Natural killer cell (primary cell): Measurements from ENCODE around the gene FTSJ3. TPM values are rescaled to one million over a fixed set of nuclear protein-coding genes. Genes with fewer than 3 reads are reported as not detected.

Experiments
- ATAC-seq, 3 donors: fragments of 150-1000 bp in 2 of 3; fragments of 200-7000 bp in 1 of 3; cut with Tn5 transposase; 1 replicate in 1 of 3; 2 replicates in 2 of 3; pipeline ENCODE4 v1.10.0; 2021; ENCODE audit warnings: mild to moderate bottlenecking in 2 of 3, moderate library complexity in 2 of 3
- DNase-seq, 2 donors: peaks; one replicate each; pipeline versions ENCODE4 v3.0.0 to v3.0.0-alpha.2; 2013 to 2021; ENCODE audit warnings: mixed read lengths in 1 of 2
- H3K27ac ChIP-seq: one replicate; pipeline ENCODE4 v1.5.1; 2013; ENCODE audit warnings: mild to moderate bottlenecking, low read length
- H3K27me3 ChIP-seq: one replicate; pipeline ENCODE4 v1.6.1; 2013; ENCODE audit warnings: low read length; ENCODE audit not compliant: control insufficient read depth, insufficient read depth
- H3K36me3 ChIP-seq: one replicate; pipeline ENCODE4 v1.6.1; 2013; ENCODE audit warnings: low read length; ENCODE audit not compliant: control insufficient read depth, insufficient read depth
- H3K4me1 ChIP-seq: one replicate; pipeline ENCODE4 v1.6.1; 2013; ENCODE audit warnings: low read length; ENCODE audit not compliant: control insufficient read depth, insufficient read depth
- H3K4me3 ChIP-seq: one replicate; pipeline ENCODE4 v1.5.1; 2013; ENCODE audit warnings: low read length
- H3K9me3 ChIP-seq: one replicate; pipeline ENCODE4 v1.6.1; 2013; ENCODE audit warnings: low read length; ENCODE audit not compliant: control insufficient read depth, insufficient read depth
- H3K27ac Mint-ChIP-seq, 2 donors: one replicate each; pipeline ENCODE4 v1.8.0; 2022; ENCODE audit warnings: mild to moderate bottlenecking in 2 of 2, mixed read lengths in 2 of 2, moderate library complexity in 1 of 2
- H3K27me3 Mint-ChIP-seq, 2 donors: one replicate each; pipeline ENCODE4 v1.8.0; 2022; ENCODE audit warnings: low read depth in 2 of 2, mixed read lengths in 2 of 2
- H3K36me3 Mint-ChIP-seq: one replicate; pipeline ENCODE4 v1.8.0; 2022; ENCODE audit warnings: mixed read lengths
- H3K4me1 Mint-ChIP-seq, 2 donors: one replicate each; pipeline ENCODE4 v1.8.0; 2022; ENCODE audit warnings: mixed read lengths in 2 of 2
- H3K4me3 Mint-ChIP-seq: one replicate; pipeline ENCODE4 v1.8.0; 2022; ENCODE audit warnings: mild to moderate bottlenecking, moderate library complexity, mixed read lengths
- H3K9me3 Mint-ChIP-seq, 2 donors: one replicate each; pipeline ENCODE4 v1.8.0; 2022; ENCODE audit warnings: mixed read lengths in 2 of 2
- WGBS: methylation state at CpG from one replicate; pipeline ENCODE4 v1.1.7; 2013; ENCODE audit warnings: missing lambda C conversion rate; ENCODE audit not compliant: insufficient coverage; 5-methylcytosine and 5-hydroxymethylcytosine counted together
- intact Hi-C: fragments of 100-400 bp; cut with micrococcal nuclease; formaldehyde crosslinking; loops from one replicate; pipeline ENCODE4 v1.14.2; 2022
- total RNA-seq, 4 donors: library from RNA; stranded (reverse); fragments of 120-200 nt in 1 of 4; gene quantifications; one replicate each; pipeline versions ENCODE4 v1.2.3 to v1.2.4, GENCODE V29; 2013 to 2022
- TF ChIP-seq, protein P1 (sequence below): fragments of 200-600 bp; IDR thresholded peaks from one replicate; pipeline ENCODE4 v1.8.0; 2022; ENCODE audit warnings: antibody characterized with exemption

Gene FTSJ3
- total RNA-seq, 3 donors from 2014 or later (not counting 1 experiment from before 2014, with no cell fraction given): 35.2 to 53.5 (median 51.6) TPM

GRCh38 chr17:63830904-63831491, 3.5 kb upstream of the FTSJ3 start:
- H3K4me1 ChIP-seq: peaks cover 41% of the 10 kb centered on the region
- peaks cover 29 to 51% of the 10 kb centered on the region in 2 donors for H3K4me1 Mint-ChIP-seq
- no peak overlapping the region for H3K4me3 Mint-ChIP-seq
- no peak overlapping the region for H3K27ac ChIP-seq
- no peak for ATAC-seq
- H3K36me3 Mint-ChIP-seq: peaks cover 7% of the 10 kb centered on the region
- intact Hi-C loops: no loop called here
- H3K9me3 Mint-ChIP-seq: no peaks in the 10 kb centered on the region
- TF ChIP-seq, protein P1, sequence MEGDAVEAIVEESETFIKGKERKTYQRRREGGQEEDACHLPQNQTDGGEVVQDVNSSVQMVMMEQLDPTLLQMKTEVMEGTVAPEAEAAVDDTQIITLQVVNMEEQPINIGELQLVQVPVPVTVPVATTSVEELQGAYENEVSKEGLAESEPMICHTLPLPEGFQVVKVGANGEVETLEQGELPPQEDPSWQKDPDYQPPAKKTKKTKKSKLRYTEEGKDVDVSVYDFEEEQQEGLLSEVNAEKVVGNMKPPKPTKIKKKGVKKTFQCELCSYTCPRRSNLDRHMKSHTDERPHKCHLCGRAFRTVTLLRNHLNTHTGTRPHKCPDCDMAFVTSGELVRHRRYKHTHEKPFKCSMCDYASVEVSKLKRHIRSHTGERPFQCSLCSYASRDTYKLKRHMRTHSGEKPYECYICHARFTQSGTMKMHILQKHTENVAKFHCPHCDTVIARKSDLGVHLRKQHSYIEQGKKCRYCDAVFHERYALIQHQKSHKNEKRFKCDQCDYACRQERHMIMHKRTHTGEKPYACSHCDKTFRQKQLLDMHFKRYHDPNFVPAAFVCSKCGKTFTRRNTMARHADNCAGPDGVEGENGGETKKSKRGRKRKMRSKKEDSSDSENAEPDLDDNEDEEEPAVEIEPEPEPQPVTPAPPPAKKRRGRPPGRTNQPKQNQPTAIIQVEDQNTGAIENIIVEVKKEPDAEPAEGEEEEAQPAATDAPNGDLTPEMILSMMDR: no peak
- H3K9me3 ChIP-seq: no peaks in the 10 kb centered on the region
- no peak for DNase-seq
- H3K36me3 ChIP-seq: peaks cover 67% of the 10 kb centered on the region
- no peak overlapping the region for H3K4me3 ChIP-seq
- no peaks in the 10 kb centered on the region for H3K27me3 ChIP-seq
- H3K27me3 Mint-ChIP-seq: no peaks in the 10 kb centered on the region
- peak overlapping the region; percentile 40 to 68 for H3K27ac Mint-ChIP-seq
- 93% methylated on average over 14 of the region's 15 CpGs for WGBS

- peaks cover 7% of the 10 kb centered on the region for H3K36me3 Mint-ChIP-seq
- TF ChIP-seq, protein P1: no peak
- Histone ChIP-seq H3K27me3 (no peaks in the 10 kb centered on the region), H3K4me1 (peaks cover 43% of the 10 kb centered on the region), H3K27ac (no peak overlapping the region), H3K4me3 (no peak overlapping the region), H3K36me3 (peaks cover 68% of the 10 kb centered on the region), H3K9me3 (no peaks in the 10 kb centered on the region)
- no peaks in the 10 kb centered on the region for H3K27me3 Mint-ChIP-seq
- intact Hi-C loops: no loop called here
- H3K27ac Mint-ChIP-seq: peak overlapping the region; percentile 40 to 68
- WGBS: over 99% methylated on average over 4 of the region's 5 CpGs
- no peaks in the 10 kb centered on the region for H3K9me3 Mint-ChIP-seq
- H3K4me1 Mint-ChIP-seq: peaks cover 32 to 53% of the 10 kb centered on the region in 2 donors
- ATAC-seq (no peak), DNase-seq (no peak)
- no peak overlapping the region for H3K4me3 Mint-ChIP-seq
Observed at GRCh38 chr17:63830278-63830677, 2.8 kb upstream of the FTSJ3 start.

GRCh38 chr17:63828936-63829335, 1.5 kb upstream of the FTSJ3 start:
- Histone ChIP-seq H3K27me3 (no peaks in the 10 kb centered on the region), H3K9me3 (no peaks in the 10 kb centered on the region), H3K4me1 (peaks cover 35% of the 10 kb centered on the region), H3K4me3 (no peak overlapping the region), H3K36me3 (peaks cover 69% of the 10 kb centered on the region), H3K27ac (no peak overlapping the region)
- no peak for ATAC-seq
- no peak for DNase-seq
- TF ChIP-seq, protein P1: no peak
- H3K9me3 Mint-ChIP-seq: no peaks in the 10 kb centered on the region
- peaks cover 30 to 53% of the 10 kb centered on the region in 2 donors for H3K4me1 Mint-ChIP-seq
- intact Hi-C loops: no loop called here
- no peaks in the 10 kb centered on the region for H3K27me3 Mint-ChIP-seq
- peaks cover 7% of the 10 kb centered on the region for H3K36me3 Mint-ChIP-seq
- H3K27ac Mint-ChIP-seq: peak overlapping the region in 1 of 2 donors; percentile 68
- no peak overlapping the region for H3K4me3 Mint-ChIP-seq
- WGBS: 98% methylated on average over 3 of the region's 3 CpGs

GRCh38 chr17:63827801-63828221, 348 bp upstream of the FTSJ3 start:
- no peaks in the 10 kb centered on the region for H3K27me3 Mint-ChIP-seq
- ATAC-seq: no peak
- H3K36me3 Mint-ChIP-seq: peaks cover 7% of the 10 kb centered on the region
- H3K27ac Mint-ChIP-seq: peak overlapping the region; percentile 96 to 99
- 7% methylated on average over 14 of the region's 19 CpGs for WGBS
- H3K4me1 Mint-ChIP-seq: peaks cover 30 to 55% of the 10 kb centered on the region in 2 donors
- Histone ChIP-seq H3K9me3 (no peaks in the 10 kb centered on the region), H3K4me3 (peak overlapping the region; percentile 78), H3K27ac (peak overlapping the region; percentile 91), H3K36me3 (peaks cover 66% of the 10 kb centered on the region), H3K4me1 (peaks cover 35% of the 10 kb centered on the region), H3K27me3 (no peaks in the 10 kb centered on the region)
- H3K9me3 Mint-ChIP-seq: no peaks in the 10 kb centered on the region
- no peak for DNase-seq
- intact Hi-C loops: loop anchor here (1.0 to 2.0 kb wide), 3 partner anchors 15 to 129 kb away; partner anchors contain the start of gene CCDC47
- TF ChIP-seq, protein P1: peak; percentile 8
- peak overlapping the region; percentile 99 for H3K4me3 Mint-ChIP-seq
